GM12873 (cell line): Measurements from ENCODE around the gene MAP1LC3A.

Experiments
- TF ChIP-seq, protein P1 (sequence below): IDR thresholded peaks from 2 replicates; pipeline ENCODE4 v1.5.1; 2012; ENCODE audit warnings: low read depth, mild to moderate bottlenecking, moderate library complexity, low read length, control low read depth; ENCODE audit not compliant: insufficient read depth; ENCODE audit errors: missing control alignments

Gene MAP1LC3A

DNA sequence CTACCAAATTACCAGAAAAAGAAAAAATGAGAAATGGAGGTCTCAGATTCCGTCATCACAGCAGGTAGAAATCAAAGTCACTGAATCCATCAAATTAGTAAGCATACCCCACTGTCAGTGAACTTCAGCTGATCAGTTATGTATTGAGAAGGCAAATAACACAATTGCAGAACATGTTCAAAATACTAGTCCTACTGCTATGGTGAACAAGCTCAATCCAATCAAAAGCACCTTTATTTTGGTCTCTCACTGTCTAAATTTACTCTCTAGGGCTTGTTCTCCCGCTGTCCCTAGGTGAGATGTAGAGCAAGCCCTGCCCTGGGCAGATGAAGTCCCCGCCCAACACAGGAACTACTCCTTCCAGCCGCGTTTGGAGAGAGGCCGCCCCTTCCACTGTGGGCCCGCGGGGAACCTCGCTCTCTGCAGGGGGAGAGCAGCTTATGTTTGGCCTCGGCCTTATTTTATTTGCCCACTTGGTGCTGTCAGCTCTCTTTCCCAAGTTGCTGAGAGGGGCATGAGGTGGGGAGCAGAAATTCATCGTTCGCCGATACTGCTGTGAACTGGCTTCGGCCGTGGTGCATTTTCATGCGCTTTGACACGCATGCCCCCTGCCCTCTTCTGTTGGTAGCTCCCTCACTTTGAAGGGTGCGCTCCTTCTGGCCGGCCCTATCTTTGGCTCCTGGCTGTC lies 14.3 kb upstream of the MAP1LC3A start:
- TF ChIP-seq, protein P1, sequence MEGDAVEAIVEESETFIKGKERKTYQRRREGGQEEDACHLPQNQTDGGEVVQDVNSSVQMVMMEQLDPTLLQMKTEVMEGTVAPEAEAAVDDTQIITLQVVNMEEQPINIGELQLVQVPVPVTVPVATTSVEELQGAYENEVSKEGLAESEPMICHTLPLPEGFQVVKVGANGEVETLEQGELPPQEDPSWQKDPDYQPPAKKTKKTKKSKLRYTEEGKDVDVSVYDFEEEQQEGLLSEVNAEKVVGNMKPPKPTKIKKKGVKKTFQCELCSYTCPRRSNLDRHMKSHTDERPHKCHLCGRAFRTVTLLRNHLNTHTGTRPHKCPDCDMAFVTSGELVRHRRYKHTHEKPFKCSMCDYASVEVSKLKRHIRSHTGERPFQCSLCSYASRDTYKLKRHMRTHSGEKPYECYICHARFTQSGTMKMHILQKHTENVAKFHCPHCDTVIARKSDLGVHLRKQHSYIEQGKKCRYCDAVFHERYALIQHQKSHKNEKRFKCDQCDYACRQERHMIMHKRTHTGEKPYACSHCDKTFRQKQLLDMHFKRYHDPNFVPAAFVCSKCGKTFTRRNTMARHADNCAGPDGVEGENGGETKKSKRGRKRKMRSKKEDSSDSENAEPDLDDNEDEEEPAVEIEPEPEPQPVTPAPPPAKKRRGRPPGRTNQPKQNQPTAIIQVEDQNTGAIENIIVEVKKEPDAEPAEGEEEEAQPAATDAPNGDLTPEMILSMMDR: no peak

DNA sequence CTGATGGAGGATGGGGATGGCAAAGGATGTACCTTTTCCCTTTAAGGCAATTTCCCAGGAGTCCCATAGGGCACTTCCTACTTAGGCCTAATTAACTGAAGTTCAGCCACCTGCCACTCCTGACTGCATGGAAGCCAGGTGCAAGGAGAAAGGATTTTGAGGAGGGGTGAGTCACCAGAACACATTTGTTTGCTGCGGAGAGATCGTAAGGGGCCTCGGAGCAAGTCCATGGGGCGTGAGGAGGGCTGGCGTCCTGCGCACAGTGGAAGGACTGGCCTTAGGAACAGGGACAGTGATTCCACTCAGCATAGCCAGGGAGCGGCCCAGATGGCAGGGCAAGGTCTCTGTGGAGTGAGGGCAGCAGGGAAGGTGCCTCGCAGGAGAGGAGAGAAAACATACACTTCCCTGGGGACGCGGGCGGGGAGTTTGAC lies 11.8 kb upstream of the MAP1LC3A start:
- TF ChIP-seq, protein P1: no peak

DNA sequence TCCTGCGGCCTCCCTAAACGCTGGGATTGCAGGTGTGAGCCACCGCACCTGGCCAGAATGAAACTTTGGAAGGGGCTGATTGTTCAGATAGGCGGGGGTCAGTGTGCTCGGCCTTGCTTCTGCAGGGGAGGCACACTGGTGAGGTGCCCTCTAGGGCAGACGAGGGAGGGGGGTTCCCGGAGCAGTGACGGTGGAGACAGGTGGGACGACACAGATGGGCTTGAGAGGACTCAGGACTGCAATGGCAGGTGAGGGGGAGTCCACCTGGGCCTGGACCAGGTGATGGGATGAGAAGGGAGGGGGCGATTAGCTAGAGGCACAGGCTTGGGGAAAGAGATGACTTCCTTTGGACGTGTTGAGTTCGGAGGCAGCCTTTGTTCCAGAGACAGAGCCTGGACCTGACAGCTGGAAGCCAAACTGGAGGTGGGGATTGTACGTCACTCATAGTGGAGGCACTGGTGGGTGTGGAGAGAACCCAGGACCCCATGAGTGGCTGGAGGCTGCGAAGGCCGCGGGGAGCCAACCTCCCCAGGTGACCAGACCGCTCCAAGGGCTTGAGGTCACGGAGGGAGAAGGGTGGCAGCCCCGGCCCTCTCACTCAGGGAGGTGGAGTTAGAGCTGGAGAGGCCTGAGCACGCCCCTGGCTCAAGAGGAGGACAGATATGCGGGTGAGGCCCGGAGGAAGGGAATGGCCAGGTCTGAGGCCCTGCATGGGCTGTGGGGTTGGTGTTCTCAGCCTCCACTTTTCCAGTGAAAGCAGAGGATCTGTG lies 10.5 kb upstream of the MAP1LC3A start:
- TF ChIP-seq, protein P1: no peak

DNA sequence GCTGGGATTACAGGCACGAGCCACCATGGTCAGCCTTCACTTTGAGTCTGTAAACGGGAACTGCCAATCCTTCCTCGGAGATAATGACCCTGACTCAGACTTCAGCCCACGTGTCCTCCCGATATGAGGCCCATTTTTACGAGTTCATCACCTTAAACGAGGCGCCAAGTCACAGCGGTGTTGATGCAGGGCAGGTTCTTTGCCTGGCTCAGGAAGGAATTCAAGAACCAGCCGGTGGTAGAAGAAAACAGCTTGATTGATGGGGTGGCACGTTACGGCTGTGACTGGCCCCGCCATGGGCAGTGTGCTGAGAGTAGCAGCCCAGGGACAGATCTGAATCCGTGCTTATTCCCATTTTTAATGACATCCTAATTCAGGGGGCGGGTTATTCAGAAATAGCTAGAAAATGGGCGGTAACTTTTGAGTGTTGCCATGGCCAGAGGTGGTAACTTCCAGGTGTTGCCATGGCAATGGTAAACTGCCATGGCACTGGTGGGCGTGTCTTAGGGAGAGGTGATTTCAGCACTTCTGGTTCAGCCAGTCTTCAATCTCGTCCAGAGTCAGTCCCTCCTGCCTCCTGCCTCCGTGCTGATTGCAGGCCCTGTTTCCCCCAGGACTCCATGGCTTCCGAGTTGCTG lies 9.1 kb upstream of the MAP1LC3A start:
- TF ChIP-seq, protein P1: no peak

DNA sequence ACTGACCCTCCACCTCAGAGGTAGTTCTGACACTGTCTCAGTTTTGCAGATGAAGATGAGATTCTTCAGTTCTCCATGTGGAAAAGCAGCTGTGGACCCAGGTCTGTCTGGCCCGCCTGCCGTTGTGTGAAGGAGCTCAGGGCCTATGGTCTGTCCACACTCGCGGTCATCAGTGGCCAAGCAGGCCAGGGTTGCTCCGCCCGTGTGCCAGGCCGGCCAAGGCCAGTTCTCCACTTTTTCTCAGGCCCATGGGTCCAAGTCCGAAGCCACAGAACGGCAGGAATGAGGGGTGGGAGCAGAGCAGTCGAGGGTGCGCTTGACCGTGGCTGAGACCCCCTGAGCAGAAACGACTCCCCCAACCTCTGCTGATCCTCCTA lies 8.6 kb upstream of the MAP1LC3A start:
- TF ChIP-seq, protein P1: no peak

DNA sequence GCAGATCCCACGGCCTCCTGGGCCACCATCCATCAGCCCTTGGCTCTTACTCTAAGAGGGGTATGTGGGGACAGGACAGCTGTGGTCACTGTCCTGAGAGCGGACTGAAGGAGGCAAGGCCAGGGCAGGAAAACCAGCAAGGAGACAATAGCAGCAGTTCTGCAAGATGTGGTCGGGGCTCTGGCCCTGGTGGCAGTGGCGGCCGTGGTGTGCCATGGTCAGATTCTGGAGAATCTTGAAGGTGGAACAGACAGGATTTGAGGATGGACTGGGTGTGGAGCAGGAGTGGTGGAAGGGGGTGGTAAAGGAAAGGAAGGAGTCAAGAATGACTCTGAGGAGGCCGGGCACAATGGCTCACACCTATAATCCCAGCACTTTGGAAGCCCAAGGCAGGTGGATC lies 5.9 kb upstream of the MAP1LC3A start:
- TF ChIP-seq, protein P1: no peak

DNA sequence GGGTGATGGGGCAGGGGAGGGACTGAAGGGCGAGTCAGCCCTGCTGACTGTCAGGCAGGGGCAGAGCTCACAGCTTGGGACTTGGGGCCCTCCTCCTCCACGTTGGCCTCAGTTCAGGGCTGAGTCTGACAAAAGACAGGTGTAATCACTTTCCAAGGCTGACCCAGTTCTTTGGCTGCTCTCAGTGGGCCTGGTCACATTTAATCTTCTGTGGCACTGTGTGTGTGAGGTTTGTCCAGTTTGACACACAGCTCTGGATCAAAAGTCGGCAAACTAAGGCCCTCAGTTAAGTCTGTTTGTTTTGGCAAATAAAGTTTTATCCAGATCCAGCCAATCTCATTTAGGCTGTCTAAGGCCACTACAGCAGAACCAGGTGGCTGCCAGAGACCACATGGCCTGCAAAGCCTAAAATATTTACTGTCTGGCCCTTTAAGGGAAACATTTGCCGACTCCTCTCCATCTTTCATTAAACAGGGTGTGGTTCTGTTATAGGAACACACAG lies 5.1 kb upstream of the MAP1LC3A start:
- TF ChIP-seq, protein P1: no peak
